CD4-positive, alpha-beta memory T cell (primary cell): ENCODE results near the gene TTC7B. TPM values are rescaled to one million over a fixed set of nuclear protein-coding genes. Genes with fewer than 3 reads are reported as not detected.

Experiments used
- CTCF ChIA-PET: fragments of 350-600 bp; sonication (Branson Sonifier 250); formaldehyde crosslinking; loops from one replicate; lab custom pipeline; 2021; ENCODE audit warnings: inconsistent platforms; ENCODE audit not compliant: partially characterized antibody; lab: Charles Lee
- POLR2A ChIA-PET: fragments of 350-600 bp; sonication (Branson Sonifier 250); formaldehyde crosslinking; loops from one replicate; lab custom pipeline; 2021; ENCODE audit not compliant: partially characterized antibody; lab: Charles Lee
- DNase-seq, 5 donors: peaks; one replicate each; pipeline versions ENCODE4 v3.0.0 to v3.0.0-alpha.2; 2020 to 2022; ENCODE audit warnings: mixed read lengths in 1 of 5
- H3K27ac ChIP-seq: one replicate; pipeline ENCODE4 v1.7.0; 2013; ENCODE audit warnings: low read depth, low read length
- H3K27me3 ChIP-seq: 2 replicates; pipeline ENCODE4 v1.7.0; 2013; ENCODE audit warnings: mild to moderate bottlenecking, low read length, moderate library complexity; ENCODE audit not compliant: insufficient read depth
- H3K36me3 ChIP-seq: 2 replicates; pipeline ENCODE4 v1.7.0; 2013; ENCODE audit warnings: mild to moderate bottlenecking, low read length, moderate library complexity; ENCODE audit not compliant: insufficient read depth
- H3K4me1 ChIP-seq: 2 replicates; pipeline ENCODE4 v1.7.0; 2013; ENCODE audit warnings: mild to moderate bottlenecking, low read length, moderate library complexity; ENCODE audit not compliant: insufficient read depth
- H3K4me3 ChIP-seq, 2 donors: one replicate each; pipeline ENCODE4 v1.7.0; 2013; ENCODE audit warnings: low read length in 2 of 2, mild to moderate bottlenecking in 1 of 2
- H3K9me3 ChIP-seq, 2 donors: one replicate each; pipeline ENCODE4 v1.7.0; 2013; ENCODE audit warnings: low read length in 2 of 2, control low read depth in 1 of 2; ENCODE audit not compliant: control insufficient read depth in 1 of 2
- H3K27ac Mint-ChIP-seq, 7 donors: one replicate each; pipeline ENCODE4 v1.8.0; 2020 to 2021; ENCODE audit warnings: mixed read lengths in 7 of 7, mild to moderate bottlenecking in 6 of 7, inconsistent platforms in 3 of 7, moderate library complexity in 3 of 7
- H3K27me3 Mint-ChIP-seq, 2 donors: one replicate each; pipeline ENCODE4 v1.8.0; 2020 to 2021; ENCODE audit warnings: mixed read lengths in 2 of 2
- H3K36me3 Mint-ChIP-seq, 2 donors: one replicate each; pipeline ENCODE4 v1.8.0; 2020 to 2021; ENCODE audit warnings: mixed read lengths in 2 of 2, inconsistent platforms in 1 of 2, mild to moderate bottlenecking in 1 of 2
- H3K4me1 Mint-ChIP-seq, 4 donors: one replicate each; pipeline ENCODE4 v1.8.0; 2020 to 2021; ENCODE audit warnings: mixed read lengths in 4 of 4, mild to moderate bottlenecking in 1 of 4
- H3K4me3 Mint-ChIP-seq, 8 donors: one replicate each; pipeline ENCODE4 v1.8.0; 2020 to 2021; ENCODE audit warnings: mixed read lengths in 8 of 8, mild to moderate bottlenecking in 7 of 8, moderate library complexity in 6 of 8, inconsistent platforms in 3 of 8
- H3K9me3 Mint-ChIP-seq, 8 donors: one replicate each; pipeline ENCODE4 v1.8.0; 2020 to 2021; ENCODE audit warnings: mixed read lengths in 8 of 8, mild to moderate bottlenecking in 5 of 8, inconsistent platforms in 3 of 8, moderate library complexity in 1 of 8
- intact Hi-C: fragments of 100-400 bp; cut with micrococcal nuclease; formaldehyde crosslinking; loops from one replicate; pipeline ENCODE4 v1.15.1; 2023
- polyA plus RNA-seq, 2 donors: library from polyadenylated mRNA; unstranded; fragments of 300-500 nt; fragmentation: Illumina TruSeq; gene quantifications; one replicate each; pipeline ENCODE4 v1.2.3, GENCODE V29; 2021
- total RNA-seq, 2 experiments: library from RNA; stranded (reverse); gene quantifications; one replicate each; pipeline ENCODE4 v1.2.3, GENCODE V29; 2021

The TTC7B gene
- total and polyA plus RNA-seq, 4 experiments from 2014 or later: 0.30 to 1.9 (median 1.5) TPM; not detected in 1

GRCh38 chr14:90612801-90613200 is 203.4 kb downstream of the TTC7B start:
- H3K9me3 ChIP-seq: no peaks in the 10 kb centered on the region
- no peak overlapping the region for H3K27ac ChIP-seq
- no peaks in the 10 kb centered on the region for H3K9me3 Mint-ChIP-seq
- H3K4me3 Mint-ChIP-seq: no peak overlapping the region
- H3K27me3 ChIP-seq: no peaks in the 10 kb centered on the region
- no peak overlapping the region for H3K27ac Mint-ChIP-seq
- no peaks in the 10 kb centered on the region for H3K4me1 ChIP-seq
- CTCF ChIA-PET: no interaction called here
- DNase-seq: no peak
- no peaks in the 10 kb centered on the region for H3K36me3 Mint-ChIP-seq
- H3K4me3 ChIP-seq: no peak overlapping the region
- peaks cover 1 to 3% of the 10 kb centered on the region in 2 donors for H3K27me3 Mint-ChIP-seq
- POLR2A ChIA-PET: no interaction called here
- intact Hi-C loops: no loop called here
- H3K4me1 Mint-ChIP-seq: no peaks in the 10 kb centered on the region
- no peaks in the 10 kb centered on the region for H3K36me3 ChIP-seq

GRCh38 chr14:90611936-90612335 is 204.3 kb downstream of the TTC7B start:
- intact Hi-C loops: no loop called here

GRCh38 chr14:90611501-90611900 is 204.7 kb downstream of the TTC7B start:
- no peak for DNase-seq
- Mint-ChIP-seq H3K9me3 (peaks cover 0 to 2% (median 0%) of the 10 kb centered on the region in 8 donors), H3K27ac (no peak overlapping the region), H3K27me3 (peaks cover 1 to 3% of the 10 kb centered on the region in 2 donors), H3K4me1 (no peaks in the 10 kb centered on the region), H3K4me3 (no peak overlapping the region), H3K36me3 (no peaks in the 10 kb centered on the region)
- Histone ChIP-seq H3K9me3 (no peaks in the 10 kb centered on the region), H3K27me3 (no peaks in the 10 kb centered on the region), H3K4me3 (no peak overlapping the region), H3K27ac (no peak overlapping the region), H3K4me1 (no peaks in the 10 kb centered on the region), H3K36me3 (no peaks in the 10 kb centered on the region)
- ChIA-PET POLR2A (no interaction called here), CTCF (no interaction called here)
- intact Hi-C loops: no loop called here

More at GRCh38 chr14:90611936-90612335, 204.3 kb downstream of the TTC7B start:
- H3K36me3 Mint-ChIP-seq: no peaks in the 10 kb centered on the region
- ChIA-PET CTCF (no interaction called here), POLR2A (no interaction called here)
- Histone ChIP-seq H3K36me3 (no peaks in the 10 kb centered on the region), H3K4me1 (no peaks in the 10 kb centered on the region), H3K27me3 (no peaks in the 10 kb centered on the region), H3K4me3 (no peak overlapping the region), H3K27ac (no peak overlapping the region), H3K9me3 (no peaks in the 10 kb centered on the region)
- no peak overlapping the region for H3K27ac Mint-ChIP-seq
- H3K4me1 Mint-ChIP-seq: no peaks in the 10 kb centered on the region
- no peak for DNase-seq
- H3K27me3 Mint-ChIP-seq: peaks cover 1 to 3% of the 10 kb centered on the region in 2 donors
- H3K9me3 Mint-ChIP-seq: peaks cover 0 to 2% (median 0%) of the 10 kb centered on the region in 8 donors
- no peak overlapping the region for H3K4me3 Mint-ChIP-seq

- Mint-ChIP-seq H3K9me3 (peaks cover 0 to 2% (median 0%) of the 10 kb centered on the region in 8 donors), H3K36me3 (no peaks in the 10 kb centered on the region), H3K4me1 (no peaks in the 10 kb centered on the region), H3K4me3 (no peak overlapping the region), H3K27ac (no peak overlapping the region), H3K27me3 (peaks cover 1 to 7% of the 10 kb centered on the region in 2 donors)
- intact Hi-C loops: no loop called here
- H3K36me3 ChIP-seq: no peaks in the 10 kb centered on the region
- DNase-seq: no peak
- no peaks in the 10 kb centered on the region for H3K9me3 ChIP-seq
- ChIA-PET POLR2A (no interaction called here), CTCF (no interaction called here)
- H3K27me3 ChIP-seq: no peaks in the 10 kb centered on the region
- H3K27ac ChIP-seq: no peak overlapping the region
- no peak overlapping the region for H3K4me3 ChIP-seq
- H3K4me1 ChIP-seq: no peaks in the 10 kb centered on the region
Measured at GRCh38 chr14:90610346-90611040, 205.7 kb downstream of the TTC7B start.

GRCh38 chr14:90609376-90609775 is 206.9 kb downstream of the TTC7B start:
- DNase-seq: no peak
- ChIA-PET POLR2A (no interaction called here), CTCF (no interaction called here)
- no peaks in the 10 kb centered on the region for H3K27me3 ChIP-seq
- H3K4me1 Mint-ChIP-seq: no peaks in the 10 kb centered on the region
- H3K27me3 Mint-ChIP-seq: peaks cover 1 to 7% of the 10 kb centered on the region in 2 donors
- H3K4me3 Mint-ChIP-seq: no peak overlapping the region
- H3K9me3 ChIP-seq: no peaks in the 10 kb centered on the region
- no peaks in the 10 kb centered on the region for H3K36me3 Mint-ChIP-seq
- H3K4me1 ChIP-seq: no peaks in the 10 kb centered on the region
- H3K4me3 ChIP-seq: no peak overlapping the region
- no peaks in the 10 kb centered on the region for H3K36me3 ChIP-seq
- H3K27ac Mint-ChIP-seq: no peak overlapping the region
- intact Hi-C loops: no loop called here
- no peak overlapping the region for H3K27ac ChIP-seq
- peaks cover 0 to 2% (median 0%) of the 10 kb centered on the region in 8 donors for H3K9me3 Mint-ChIP-seq

GRCh38 chr14:90608929-90609341 is 207.3 kb downstream of the TTC7B start:
- H3K4me3 ChIP-seq: no peak overlapping the region
- H3K9me3 ChIP-seq: no peaks in the 10 kb centered on the region
- POLR2A ChIA-PET: no interaction called here
- no peak overlapping the region for H3K4me3 Mint-ChIP-seq
- H3K27me3 ChIP-seq: no peaks in the 10 kb centered on the region
- no peak for DNase-seq
- no peaks in the 10 kb centered on the region for H3K36me3 ChIP-seq
- intact Hi-C loops: no loop called here
- no peak overlapping the region for H3K27ac ChIP-seq
- no peak overlapping the region for H3K27ac Mint-ChIP-seq
- no peaks in the 10 kb centered on the region for H3K4me1 ChIP-seq
- peaks cover 0 to 2% (median 0%) of the 10 kb centered on the region in 8 donors for H3K9me3 Mint-ChIP-seq
- no peaks in the 10 kb centered on the region for H3K4me1 Mint-ChIP-seq
- H3K36me3 Mint-ChIP-seq: no peaks in the 10 kb centered on the region
- CTCF ChIA-PET: no interaction called here
- H3K27me3 Mint-ChIP-seq: peaks cover 1 to 7% of the 10 kb centered on the region in 2 donors

GRCh38 chr14:90608281-90608680 is 207.9 kb downstream of the TTC7B start:
- peaks cover 1 to 7% of the 10 kb centered on the region in 2 donors for H3K27me3 Mint-ChIP-seq
- Histone ChIP-seq H3K27ac (no peak overlapping the region), H3K36me3 (no peaks in the 10 kb centered on the region), H3K4me1 (no peaks in the 10 kb centered on the region), H3K27me3 (no peaks in the 10 kb centered on the region), H3K9me3 (no peaks in the 10 kb centered on the region), H3K4me3 (no peak overlapping the region)
- ChIA-PET POLR2A (no interaction called here), CTCF (no interaction called here)
- H3K27ac Mint-ChIP-seq: no peak overlapping the region
- H3K36me3 Mint-ChIP-seq: no peaks in the 10 kb centered on the region
- H3K4me1 Mint-ChIP-seq: no peaks in the 10 kb centered on the region
- peaks cover 0 to 2% (median 0%) of the 10 kb centered on the region in 8 donors for H3K9me3 Mint-ChIP-seq
- no peak overlapping the region for H3K4me3 Mint-ChIP-seq
- intact Hi-C loops: no loop called here
- no peak for DNase-seq
